ENCODE measurements around the gene SEMA3F.

GRCh38 chr3:50147447-50147846 lies 7.7 kb upstream of the SEMA3F start:
- TF ChIP-seq FOSL2 (IDR thresholded peaks at IDR 0.05) (no peak), FOSL2 (CRISPR knock-in tag; IDR thresholded peaks at IDR 0.05) (no peak)
- TF ChIP-seq, protein P1, sequence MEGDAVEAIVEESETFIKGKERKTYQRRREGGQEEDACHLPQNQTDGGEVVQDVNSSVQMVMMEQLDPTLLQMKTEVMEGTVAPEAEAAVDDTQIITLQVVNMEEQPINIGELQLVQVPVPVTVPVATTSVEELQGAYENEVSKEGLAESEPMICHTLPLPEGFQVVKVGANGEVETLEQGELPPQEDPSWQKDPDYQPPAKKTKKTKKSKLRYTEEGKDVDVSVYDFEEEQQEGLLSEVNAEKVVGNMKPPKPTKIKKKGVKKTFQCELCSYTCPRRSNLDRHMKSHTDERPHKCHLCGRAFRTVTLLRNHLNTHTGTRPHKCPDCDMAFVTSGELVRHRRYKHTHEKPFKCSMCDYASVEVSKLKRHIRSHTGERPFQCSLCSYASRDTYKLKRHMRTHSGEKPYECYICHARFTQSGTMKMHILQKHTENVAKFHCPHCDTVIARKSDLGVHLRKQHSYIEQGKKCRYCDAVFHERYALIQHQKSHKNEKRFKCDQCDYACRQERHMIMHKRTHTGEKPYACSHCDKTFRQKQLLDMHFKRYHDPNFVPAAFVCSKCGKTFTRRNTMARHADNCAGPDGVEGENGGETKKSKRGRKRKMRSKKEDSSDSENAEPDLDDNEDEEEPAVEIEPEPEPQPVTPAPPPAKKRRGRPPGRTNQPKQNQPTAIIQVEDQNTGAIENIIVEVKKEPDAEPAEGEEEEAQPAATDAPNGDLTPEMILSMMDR (IDR thresholded peaks at IDR 0.05), result no peak

All from A549 (cell line).